ENCODE data around the gene GRIN2A.

DNA sequence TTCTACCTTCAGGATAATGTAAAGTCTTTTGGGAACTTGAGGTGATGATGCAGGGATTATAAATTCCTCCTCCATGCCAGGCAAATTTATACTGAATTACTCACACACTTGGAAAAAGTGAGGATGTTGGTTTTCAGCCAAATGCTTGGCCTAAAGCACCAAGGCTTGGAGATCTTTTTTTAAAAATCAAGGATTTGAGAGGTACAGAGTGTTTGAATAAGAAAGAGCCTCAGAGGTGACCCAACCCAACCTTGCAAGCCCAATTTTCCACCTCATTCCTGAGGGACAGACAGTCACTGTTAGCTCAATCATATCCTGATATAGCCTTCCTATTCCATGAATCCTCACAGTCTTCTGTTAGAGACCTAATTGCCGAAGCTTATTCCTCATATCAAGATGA is 14.0 kb downstream of the GRIN2A start:
- TF ChIP-seq, protein P1, sequence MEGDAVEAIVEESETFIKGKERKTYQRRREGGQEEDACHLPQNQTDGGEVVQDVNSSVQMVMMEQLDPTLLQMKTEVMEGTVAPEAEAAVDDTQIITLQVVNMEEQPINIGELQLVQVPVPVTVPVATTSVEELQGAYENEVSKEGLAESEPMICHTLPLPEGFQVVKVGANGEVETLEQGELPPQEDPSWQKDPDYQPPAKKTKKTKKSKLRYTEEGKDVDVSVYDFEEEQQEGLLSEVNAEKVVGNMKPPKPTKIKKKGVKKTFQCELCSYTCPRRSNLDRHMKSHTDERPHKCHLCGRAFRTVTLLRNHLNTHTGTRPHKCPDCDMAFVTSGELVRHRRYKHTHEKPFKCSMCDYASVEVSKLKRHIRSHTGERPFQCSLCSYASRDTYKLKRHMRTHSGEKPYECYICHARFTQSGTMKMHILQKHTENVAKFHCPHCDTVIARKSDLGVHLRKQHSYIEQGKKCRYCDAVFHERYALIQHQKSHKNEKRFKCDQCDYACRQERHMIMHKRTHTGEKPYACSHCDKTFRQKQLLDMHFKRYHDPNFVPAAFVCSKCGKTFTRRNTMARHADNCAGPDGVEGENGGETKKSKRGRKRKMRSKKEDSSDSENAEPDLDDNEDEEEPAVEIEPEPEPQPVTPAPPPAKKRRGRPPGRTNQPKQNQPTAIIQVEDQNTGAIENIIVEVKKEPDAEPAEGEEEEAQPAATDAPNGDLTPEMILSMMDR (IDR thresholded peaks at IDR 0.05) = no peak
- no peak for TF ChIP-seq POLR2A (IDR thresholded peaks at IDR 0.05)
